Mammary microvascular endothelial cell (primary cell): ENCODE results near the gene NDST3. TPM values are rescaled to one million over a fixed set of nuclear protein-coding genes. Genes with fewer than 3 reads are reported as not detected.

Experiments used
- total RNA-seq: library from RNA; depleted of rRNA; stranded (reverse); fragments of >200 nt; gene quantifications from 2 replicates; pipeline ENCODE4 v1.2.3, GENCODE V29; 2015

NDST3 gene
- under 0.01 and 0.54 TPM in 2 replicates for total RNA-seq

DNA sequence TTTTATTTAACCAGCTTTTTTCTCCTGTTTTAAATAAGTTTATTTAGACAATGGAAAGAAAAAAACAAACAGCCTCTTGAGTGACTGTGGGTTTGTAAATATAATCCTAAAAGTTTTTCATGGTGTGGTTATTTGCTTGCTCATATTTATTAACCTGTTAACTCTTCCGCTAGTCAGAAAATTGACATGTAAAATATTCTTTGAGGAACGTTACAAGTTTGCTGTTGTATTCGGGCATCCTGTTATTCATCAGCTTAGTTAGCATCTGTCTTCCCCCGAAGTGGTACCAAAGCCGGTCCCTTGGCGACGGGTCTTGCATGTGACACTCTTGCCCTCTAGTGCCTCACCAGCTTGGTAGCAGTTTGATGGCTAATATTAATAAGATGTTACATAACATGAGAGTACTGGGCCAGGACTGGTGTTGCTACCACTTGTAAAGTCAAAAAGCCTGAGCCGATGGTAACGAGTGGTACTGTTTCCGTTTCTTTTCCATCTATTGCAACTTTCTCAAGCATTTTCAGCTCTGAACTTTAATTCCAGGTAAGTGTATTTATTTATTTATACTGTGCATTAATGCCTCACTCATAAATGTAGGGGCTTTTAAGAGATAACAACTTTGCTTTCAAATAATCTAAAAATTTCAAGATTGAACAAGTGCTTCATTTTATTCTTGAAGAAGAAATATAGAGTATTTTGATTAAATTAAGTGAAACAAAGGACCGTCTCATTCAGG, at the start of gene NDST3:
NDST3 (plus strand) TSS at position 434 of the 733 bp plus-strand sequence. CDS start 19,425 bp downstream, outside the sequence.

